Activated CD8-positive, alpha-beta memory T cell treated with anti-CD3 and anti-CD28 coated beads for 36 hours (primary cell): ENCODE data around the gene SORCS2. TPM values are rescaled to one million over a fixed set of nuclear protein-coding genes. Genes with fewer than 3 reads are reported as not detected.

Experiments
- CTCF ChIA-PET: fragments of 350-600 bp; sonication (Branson Sonifier 250); formaldehyde crosslinking; loops from one replicate; lab custom pipeline; 2021; ENCODE audit warnings: antibody characterized with exemption; lab: Charles Lee
- POLR2A ChIA-PET: fragments of 350-600 bp; sonication (Branson Sonifier 250); formaldehyde crosslinking; loops from one replicate; lab custom pipeline; 2021; ENCODE audit warnings: antibody characterized with exemption; lab: Charles Lee
- total RNA-seq, 2 experiments: library from RNA; stranded (reverse); gene quantifications; one replicate each; pipeline ENCODE4 v1.2.3, GENCODE V29; 2021

Gene SORCS2
- total RNA-seq, 2 experiments from 2014 or later = not detected

GRCh38 chr4:7547368-7548040 is 355.2 kb downstream of the SORCS2 start:
- POLR2A ChIA-PET = no interaction called here
- CTCF ChIA-PET = no interaction called here

- POLR2A ChIA-PET = no interaction called here
- CTCF ChIA-PET = no interaction called here
These were observed 357.5 kb downstream of the SORCS2 start for GRCh38 chr4:7549866-7550265.

- POLR2A ChIA-PET = no interaction called here
- CTCF ChIA-PET = no interaction called here
These were observed 360.1 kb downstream of the SORCS2 start for GRCh38 chr4:7552466-7552865.

GRCh38 chr4:7553280-7553679 is 360.9 kb downstream of the SORCS2 start:
- CTCF ChIA-PET = no interaction called here
- POLR2A ChIA-PET = no interaction called here

GRCh38 chr4:7554905-7555304 is 362.6 kb downstream of the SORCS2 start:
- POLR2A ChIA-PET = no interaction called here
- CTCF ChIA-PET = no interaction called here

GRCh38 chr4:7556558-7556957 is 364.2 kb downstream of the SORCS2 start:
- CTCF ChIA-PET = no interaction called here

GRCh38 chr4:7557456-7557855 is 365.1 kb downstream of the SORCS2 start:
- ChIA-PET POLR2A (no interaction called here), CTCF (no interaction called here)

More at GRCh38 chr4:7556558-7556957, 364.2 kb downstream of the SORCS2 start:
- POLR2A ChIA-PET = no interaction called here

GRCh38 chr4:7558436-7558835 is 366.1 kb downstream of the SORCS2 start:
- POLR2A ChIA-PET = no interaction called here
- CTCF ChIA-PET = no interaction called here

GRCh38 chr4:7559316-7559715 is 367.0 kb downstream of the SORCS2 start:
- CTCF ChIA-PET = no interaction called here

GRCh38 chr4:7559741-7560395 is 367.5 kb downstream of the SORCS2 start:
- ChIA-PET CTCF (no interaction called here), POLR2A (no interaction called here)

More at GRCh38 chr4:7559316-7559715, 367.0 kb downstream of the SORCS2 start:
- POLR2A ChIA-PET = no interaction called here

- POLR2A ChIA-PET = no interaction called here
- CTCF ChIA-PET = no interaction called here
These were observed 369.2 kb downstream of the SORCS2 start for GRCh38 chr4:7561557-7561956.

- ChIA-PET POLR2A (no interaction called here), CTCF (interaction anchor here (0.7 kb wide), 1 partner anchor 108 kb away, joined by 3 read pairs; no protein-coding TSS in a partner anchor)
These were observed 371.9 kb downstream of the SORCS2 start for GRCh38 chr4:7564242-7564641.

- ChIA-PET CTCF (no interaction called here), POLR2A (no interaction called here)
These were observed 373.1 kb downstream of the SORCS2 start for GRCh38 chr4:7565483-7565882.

GRCh38 chr4:7569810-7570783 is 377.8 kb downstream of the SORCS2 start:
- CTCF ChIA-PET = no interaction called here
- POLR2A ChIA-PET = no interaction called here

- CTCF ChIA-PET = no interaction called here
- POLR2A ChIA-PET = no interaction called here
These were observed 378.7 kb downstream of the SORCS2 start for GRCh38 chr4:7571001-7571400.

GRCh38 chr4:7571701-7572100 is 379.4 kb downstream of the SORCS2 start:
- POLR2A ChIA-PET = no interaction called here
- CTCF ChIA-PET = no interaction called here

- CTCF ChIA-PET = no interaction called here
- POLR2A ChIA-PET = no interaction called here
These were observed 380.6 kb downstream of the SORCS2 start for GRCh38 chr4:7572894-7573293.

GRCh38 chr4:7573576-7574091 is 381.3 kb downstream of the SORCS2 start:
- CTCF ChIA-PET = no interaction called here
- POLR2A ChIA-PET = no interaction called here

- POLR2A ChIA-PET = no interaction called here
- CTCF ChIA-PET = no interaction called here
These were observed 382.1 kb downstream of the SORCS2 start for GRCh38 chr4:7574287-7575014.
